ENCODE results near the gene ATP6V1D. TPM values are rescaled to one million over a fixed set of nuclear protein-coding genes. Genes with fewer than 3 reads are reported as not detected.

ATP6V1D gene
- total and polyA plus RNA-seq, 9 of the 15 experiments (the other 6 are each of a cell fraction or from before 2014, with no cell fraction given), result 35.5 to 91.0 (median 50.0) TPM

- TF ChIP-seq, protein P1, sequence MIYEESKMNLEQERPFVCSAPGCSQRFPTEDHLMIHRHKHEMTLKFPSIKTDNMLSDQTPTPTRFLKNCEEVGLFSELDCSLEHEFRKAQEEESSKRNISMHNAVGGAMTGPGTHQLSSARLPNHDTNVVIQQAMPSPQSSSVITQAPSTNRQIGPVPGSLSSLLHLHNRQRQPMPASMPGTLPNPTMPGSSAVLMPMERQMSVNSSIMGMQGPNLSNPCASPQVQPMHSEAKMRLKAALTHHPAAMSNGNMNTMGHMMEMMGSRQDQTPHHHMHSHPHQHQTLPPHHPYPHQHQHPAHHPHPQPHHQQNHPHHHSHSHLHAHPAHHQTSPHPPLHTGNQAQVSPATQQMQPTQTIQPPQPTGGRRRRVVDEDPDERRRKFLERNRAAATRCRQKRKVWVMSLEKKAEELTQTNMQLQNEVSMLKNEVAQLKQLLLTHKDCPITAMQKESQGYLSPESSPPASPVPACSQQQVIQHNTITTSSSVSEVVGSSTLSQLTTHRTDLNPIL (CRISPR knock-in tag; IDR thresholded peaks at IDR 0.05), result no peak
- TF ChIP-seq TARDBP (IDR thresholded peaks at IDR 0.05) (no peak), CUX1 (CRISPR knock-in tag; IDR thresholded peaks at IDR 0.05) (no peak), STAT5B (CRISPR knock-in tag; IDR thresholded peaks at IDR 0.05) (no peak), CBX2 (IDR thresholded peaks at IDR 0.05; ENCODE audit: insufficient read depth, low read length, poor library complexity, severe bottlenecking) (no peak), MTA1 (IDR thresholded peaks at IDR 0.05; ENCODE audit: borderline replicate concordance) (no peak), ZNF668 (CRISPR knock-in tag; IDR thresholded peaks at IDR 0.05) (no peak), EWSR1 (IDR thresholded peaks at IDR 0.05; ENCODE audit: borderline replicate concordance, low read depth, partially characterized antibody) (no peak), MCM3 (IDR thresholded peaks at IDR 0.05) (no peak), ZKSCAN3 (CRISPR knock-in tag; IDR thresholded peaks at IDR 0.05) (no peak), ZNF707 (CRISPR knock-in tag; conservative IDR thresholded peaks at IDR 0.05) (no peak), ZNF75A (CRISPR knock-in tag; IDR thresholded peaks at IDR 0.05) (no peak)
- TF ChIP-seq, protein P2, sequence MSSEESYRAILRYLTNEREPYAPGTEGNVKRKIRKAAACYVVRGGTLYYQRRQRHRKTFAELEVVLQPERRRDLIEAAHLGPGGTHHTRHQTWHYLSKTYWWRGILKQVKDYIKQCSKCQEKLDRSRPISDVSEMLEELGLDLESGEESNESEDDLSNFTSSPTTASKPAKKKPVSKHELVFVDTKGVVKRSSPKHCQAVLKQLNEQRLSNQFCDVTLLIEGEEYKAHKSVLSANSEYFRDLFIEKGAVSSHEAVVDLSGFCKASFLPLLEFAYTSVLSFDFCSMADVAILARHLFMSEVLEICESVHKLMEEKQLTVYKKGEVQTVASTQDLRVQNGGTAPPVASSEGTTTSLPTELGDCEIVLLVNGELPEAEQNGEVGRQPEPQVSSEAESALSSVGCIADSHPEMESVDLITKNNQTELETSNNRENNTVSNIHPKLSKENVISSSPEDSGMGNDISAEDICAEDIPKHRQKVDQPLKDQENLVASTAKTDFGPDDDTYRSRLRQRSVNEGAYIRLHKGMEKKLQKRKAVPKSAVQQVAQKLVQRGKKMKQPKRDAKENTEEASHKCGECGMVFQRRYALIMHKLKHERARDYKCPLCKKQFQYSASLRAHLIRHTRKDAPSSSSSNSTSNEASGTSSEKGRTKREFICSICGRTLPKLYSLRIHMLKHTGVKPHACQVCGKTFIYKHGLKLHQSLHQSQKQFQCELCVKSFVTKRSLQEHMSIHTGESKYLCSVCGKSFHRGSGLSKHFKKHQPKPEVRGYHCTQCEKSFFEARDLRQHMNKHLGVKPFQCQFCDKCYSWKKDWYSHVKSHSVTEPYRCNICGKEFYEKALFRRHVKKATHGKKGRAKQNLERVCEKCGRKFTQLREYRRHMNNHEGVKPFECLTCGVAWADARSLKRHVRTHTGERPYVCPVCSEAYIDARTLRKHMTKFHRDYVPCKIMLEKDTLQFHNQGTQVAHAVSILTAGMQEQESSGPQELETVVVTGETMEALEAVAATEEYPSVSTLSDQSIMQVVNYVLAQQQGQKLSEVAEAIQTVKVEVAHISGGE (CRISPR knock-in tag; IDR thresholded peaks at IDR 0.05), result no peak
- TF ChIP-seq, protein P3, sequence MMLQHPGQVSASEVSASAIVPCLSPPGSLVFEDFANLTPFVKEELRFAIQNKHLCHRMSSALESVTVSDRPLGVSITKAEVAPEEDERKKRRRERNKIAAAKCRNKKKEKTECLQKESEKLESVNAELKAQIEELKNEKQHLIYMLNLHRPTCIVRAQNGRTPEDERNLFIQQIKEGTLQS (IDR thresholded peaks at IDR 0.05), result peak; percentile 76
- TF ChIP-seq, protein P3 (CRISPR knock-in tag; conservative IDR thresholded peaks at IDR 0.05), result no peak
Observed at GRCh38 chr14:67360470-67361206, 1.0 kb upstream of the ATP6V1D start (continued).

All from K562 (cell line).